ENCODE data around the gene DOC2B.
"Not testable (repeated sequence)": the region's sequence is repeated elsewhere in the genome, so short reads cannot be mapped to it uniquely, and the experiment has no call there.

GRCh38 chr17:139401-140205 lies 41.8 kb downstream of the DOC2B start:
- TF ChIP-seq, protein P1, sequence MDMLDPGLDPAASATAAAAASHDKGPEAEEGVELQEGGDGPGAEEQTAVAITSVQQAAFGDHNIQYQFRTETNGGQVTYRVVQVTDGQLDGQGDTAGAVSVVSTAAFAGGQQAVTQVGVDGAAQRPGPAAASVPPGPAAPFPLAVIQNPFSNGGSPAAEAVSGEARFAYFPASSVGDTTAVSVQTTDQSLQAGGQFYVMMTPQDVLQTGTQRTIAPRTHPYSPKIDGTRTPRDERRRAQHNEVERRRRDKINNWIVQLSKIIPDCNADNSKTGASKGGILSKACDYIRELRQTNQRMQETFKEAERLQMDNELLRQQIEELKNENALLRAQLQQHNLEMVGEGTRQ (IDR thresholded peaks at IDR 0.05; ENCODE audit: low read length): not testable (repeated sequence)
- TF ChIP-seq CTCF (IDR thresholded peaks at IDR 0.05; ENCODE audit: control extremely low read depth in 1 of 3, insufficient read depth in 1 of 3, low read depth in 1 of 3, low read length in 3 of 3); POLR2AphosphoS5 (IDR thresholded peaks at IDR 0.05; ENCODE audit: low read depth, low read length); POLR2A (IDR thresholded peaks at IDR 0.05; ENCODE audit: control extremely low read depth in 1 of 2, low read depth in 2 of 2, low read length in 2 of 2); EZH2 (IDR thresholded peaks at IDR 0.05; ENCODE audit: low read depth, low read length, severe bottlenecking); POU5F1 (IDR thresholded peaks at IDR 0.05; ENCODE audit: low read depth, low read length); GABPA (IDR thresholded peaks at IDR 0.05; ENCODE audit: borderline replicate concordance, insufficient read depth, low read length): not testable (repeated sequence)

All from H1 (cell line).